Lower lobe of right lung (tissue), 2 donors: ENCODE data around the gene SPPL3. TPM values are rescaled to one million over a fixed set of nuclear protein-coding genes. Genes with fewer than 3 reads are reported as not detected.

ENCODE experiments used
- ATAC-seq, 2 donors: fragments of 200-7000 bp; cut with Tn5 transposase; one replicate each; pipeline ENCODE4 v1.9.1; 2020 to 2022; ENCODE audit warnings: mild to moderate bottlenecking in 2 of 2, moderate library complexity in 2 of 2
- DNase-seq: peaks from one replicate; pipeline ENCODE4 v3.0.0-alpha.2; 2020
- H3K27ac ChIP-seq: fragments of 200-600 bp; one replicate; pipeline ENCODE4 v1.8.0; 2022
- H3K27me3 ChIP-seq: fragments of 200-600 bp; one replicate; pipeline ENCODE4 v1.8.0; 2022; ENCODE audit warnings: low read depth
- H3K36me3 ChIP-seq: fragments of 200-600 bp; one replicate; pipeline ENCODE4 v1.8.0; 2022; ENCODE audit warnings: mild to moderate bottlenecking
- H3K4me1 ChIP-seq: fragments of 200-600 bp; one replicate; pipeline ENCODE4 v1.8.0; 2022
- H3K4me3 ChIP-seq: fragments of 200-600 bp; one replicate; pipeline ENCODE4 v1.8.0; 2022; ENCODE audit warnings: mild to moderate bottlenecking
- H3K9me3 ChIP-seq: fragments of 200-600 bp; one replicate; pipeline ENCODE4 v1.8.0; 2022
- intact Hi-C: fragments of 100-400 bp; cut with DNase I; formaldehyde crosslinking; loops from one replicate; pipeline ENCODE4 v1.11.0; 2022
- total RNA-seq: library from RNA; stranded (reverse); fragmentation: NEBNext Ultra II Directional; extraction: Animal tissue kit (Norgen Biotek cat#: 25700); gene quantifications from one replicate; pipeline ENCODE4 v1.2.1, GENCODE V29; 2021
- TF ChIP-seq, protein P1 (sequence below): fragments of 200-600 bp; IDR thresholded peaks from one replicate; pipeline ENCODE4 v1.8.0; 2022; ENCODE audit warnings: antibody characterized with exemption, mild to moderate bottlenecking
- donor health status: DM: no; HTN: yes; CAD: no; lungs with severe emphysema.

Gene SPPL3
- total RNA-seq, 1 donor from 2014 or later = 44.0 TPM

DNA sequence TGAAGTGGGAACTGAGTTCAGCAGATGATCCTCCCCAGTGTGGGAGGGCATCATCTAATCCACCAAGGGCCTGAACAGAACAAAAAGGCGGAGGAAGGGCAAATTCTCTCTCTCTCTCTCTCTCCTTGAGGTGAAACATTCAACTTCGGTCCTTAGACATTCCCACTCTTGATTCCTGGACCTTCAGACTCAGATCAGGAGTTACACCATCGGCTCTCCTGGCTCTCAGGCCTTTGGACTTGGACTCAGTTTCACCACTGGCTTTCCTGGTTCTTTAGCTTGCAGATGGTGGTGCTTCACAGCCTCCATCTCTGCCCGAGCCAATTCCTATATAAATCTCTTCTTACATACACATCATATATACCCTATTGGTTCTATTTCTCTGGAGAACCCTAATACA is 73.2 kb downstream of the SPPL3 start:
- Histone ChIP-seq H3K27ac (no peak overlapping the region), H3K4me3 (no peak overlapping the region), H3K4me1 (peaks cover 55% of the 10 kb centered on the region), H3K27me3 (no peaks in the 10 kb centered on the region), H3K9me3 (no peaks in the 10 kb centered on the region), H3K36me3 (no peaks in the 10 kb centered on the region)
- intact Hi-C loops = no loop called here
- ATAC-seq (no peak), DNase-seq (no peak)
- TF ChIP-seq, protein P1, sequence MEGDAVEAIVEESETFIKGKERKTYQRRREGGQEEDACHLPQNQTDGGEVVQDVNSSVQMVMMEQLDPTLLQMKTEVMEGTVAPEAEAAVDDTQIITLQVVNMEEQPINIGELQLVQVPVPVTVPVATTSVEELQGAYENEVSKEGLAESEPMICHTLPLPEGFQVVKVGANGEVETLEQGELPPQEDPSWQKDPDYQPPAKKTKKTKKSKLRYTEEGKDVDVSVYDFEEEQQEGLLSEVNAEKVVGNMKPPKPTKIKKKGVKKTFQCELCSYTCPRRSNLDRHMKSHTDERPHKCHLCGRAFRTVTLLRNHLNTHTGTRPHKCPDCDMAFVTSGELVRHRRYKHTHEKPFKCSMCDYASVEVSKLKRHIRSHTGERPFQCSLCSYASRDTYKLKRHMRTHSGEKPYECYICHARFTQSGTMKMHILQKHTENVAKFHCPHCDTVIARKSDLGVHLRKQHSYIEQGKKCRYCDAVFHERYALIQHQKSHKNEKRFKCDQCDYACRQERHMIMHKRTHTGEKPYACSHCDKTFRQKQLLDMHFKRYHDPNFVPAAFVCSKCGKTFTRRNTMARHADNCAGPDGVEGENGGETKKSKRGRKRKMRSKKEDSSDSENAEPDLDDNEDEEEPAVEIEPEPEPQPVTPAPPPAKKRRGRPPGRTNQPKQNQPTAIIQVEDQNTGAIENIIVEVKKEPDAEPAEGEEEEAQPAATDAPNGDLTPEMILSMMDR = no peak

DNA sequence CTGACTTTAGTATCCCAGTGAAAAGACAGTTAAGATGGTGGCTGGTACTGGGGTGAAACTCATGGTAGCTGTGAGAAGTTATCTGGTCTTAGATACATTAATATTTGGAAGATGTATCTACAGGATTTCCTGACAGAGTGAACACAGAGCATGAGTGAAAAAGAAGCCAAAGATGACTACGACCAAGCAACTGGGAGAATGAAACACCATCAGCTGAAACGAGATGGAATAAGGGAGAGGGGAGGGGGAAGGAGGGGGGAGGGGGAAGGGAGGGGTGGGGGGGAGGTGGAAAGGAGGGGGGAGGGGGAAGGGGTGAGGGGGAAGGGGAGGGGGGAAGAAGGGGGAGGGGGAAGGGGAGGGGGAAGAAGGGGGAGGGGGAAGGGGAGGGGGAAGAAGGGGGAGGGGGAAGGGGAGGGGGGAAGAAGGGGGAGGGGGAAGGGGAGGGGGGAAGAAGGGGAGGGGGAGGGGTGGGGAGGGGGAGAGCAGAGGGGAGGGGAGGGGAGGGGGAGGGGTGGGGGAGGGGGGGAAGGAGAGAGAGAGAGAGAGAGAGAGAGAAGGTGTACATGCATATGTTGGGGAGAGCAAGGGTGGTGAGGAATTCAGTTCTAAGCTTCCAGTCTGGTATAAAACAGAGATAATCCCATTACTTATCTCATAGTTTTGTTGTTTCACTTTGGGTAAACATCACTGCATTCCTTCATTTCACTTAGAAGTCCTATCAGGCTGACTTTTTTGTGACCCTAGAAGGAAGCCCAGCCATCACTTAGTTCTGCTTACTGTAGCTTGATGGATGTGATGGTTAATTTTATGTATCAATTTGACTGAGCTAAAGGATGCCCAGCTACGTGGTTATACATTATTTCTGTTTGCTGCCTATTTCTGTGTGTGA is 73.9 kb downstream of the SPPL3 start:
- H3K4me3 ChIP-seq = no peak overlapping the region
- H3K4me1 ChIP-seq = peaks cover 48% of the 10 kb centered on the region
- H3K27ac ChIP-seq = no peak overlapping the region

DNA sequence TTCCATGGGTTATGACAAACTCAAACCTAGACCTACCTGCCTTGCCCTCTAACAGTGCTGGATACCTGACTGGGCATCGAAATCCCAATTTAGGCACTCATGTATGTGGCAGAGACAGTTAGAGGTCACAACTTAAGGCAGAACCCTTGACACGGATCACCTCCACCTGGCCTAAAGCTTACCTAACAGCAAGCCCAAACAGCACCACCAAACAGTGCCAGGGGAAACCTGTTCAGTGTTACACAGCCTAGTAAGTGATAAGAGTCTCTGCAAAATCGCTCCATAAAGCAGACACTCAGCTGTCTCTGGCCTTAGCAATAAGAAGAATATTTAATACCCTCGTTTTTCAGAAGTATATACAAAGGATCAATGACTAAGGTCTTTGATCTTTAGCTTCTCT is 77.8 kb downstream of the SPPL3 start:
- DNase-seq (no peak), ATAC-seq (no peak)
- Histone ChIP-seq H3K4me1 (peaks cover 14% of the 10 kb centered on the region), H3K36me3 (no peaks in the 10 kb centered on the region), H3K27ac (no peak overlapping the region), H3K9me3 (no peaks in the 10 kb centered on the region), H3K27me3 (no peaks in the 10 kb centered on the region), H3K4me3 (no peak overlapping the region)
- TF ChIP-seq, protein P1 = no peak
- intact Hi-C loops = no loop called here

More for the DNA sequence above, 73.9 kb downstream of the SPPL3 start:
- intact Hi-C loops = no loop called here
- Histone ChIP-seq H3K9me3 (no peaks in the 10 kb centered on the region), H3K36me3 (no peaks in the 10 kb centered on the region), H3K27me3 (no peaks in the 10 kb centered on the region)
- DNase-seq (no peak), ATAC-seq (no peak)
- TF ChIP-seq, protein P1 = no peak

DNA sequence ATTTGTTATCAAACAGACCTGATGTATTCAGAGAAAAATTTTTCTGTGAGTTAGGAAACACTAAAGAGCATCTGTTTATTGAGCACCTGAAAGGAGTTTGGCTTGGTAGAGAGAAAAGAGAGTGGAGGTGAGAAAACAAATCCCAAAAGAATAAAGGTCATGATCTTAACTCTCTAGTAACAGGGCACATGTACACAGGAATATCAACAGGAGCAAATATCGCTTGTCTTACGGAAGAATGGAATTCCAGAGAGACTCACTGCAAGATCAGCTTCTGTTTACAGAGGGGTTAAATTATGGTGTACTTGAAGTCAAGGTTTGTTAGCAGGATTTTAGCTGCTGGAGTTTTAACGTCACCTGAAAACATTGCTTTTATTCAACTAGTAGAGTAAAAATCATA is 78.8 kb downstream of the SPPL3 start:
- intact Hi-C loops = no loop called here
- no peak overlapping the region for H3K4me3 ChIP-seq
- no peak for ATAC-seq
- H3K4me1 ChIP-seq = peaks cover 7% of the 10 kb centered on the region
- H3K9me3 ChIP-seq = no peaks in the 10 kb centered on the region
- no peak overlapping the region for H3K27ac ChIP-seq
- no peaks in the 10 kb centered on the region for H3K27me3 ChIP-seq
- no peak for DNase-seq
- no peaks in the 10 kb centered on the region for H3K36me3 ChIP-seq
- TF ChIP-seq, protein P1 = no peak

DNA sequence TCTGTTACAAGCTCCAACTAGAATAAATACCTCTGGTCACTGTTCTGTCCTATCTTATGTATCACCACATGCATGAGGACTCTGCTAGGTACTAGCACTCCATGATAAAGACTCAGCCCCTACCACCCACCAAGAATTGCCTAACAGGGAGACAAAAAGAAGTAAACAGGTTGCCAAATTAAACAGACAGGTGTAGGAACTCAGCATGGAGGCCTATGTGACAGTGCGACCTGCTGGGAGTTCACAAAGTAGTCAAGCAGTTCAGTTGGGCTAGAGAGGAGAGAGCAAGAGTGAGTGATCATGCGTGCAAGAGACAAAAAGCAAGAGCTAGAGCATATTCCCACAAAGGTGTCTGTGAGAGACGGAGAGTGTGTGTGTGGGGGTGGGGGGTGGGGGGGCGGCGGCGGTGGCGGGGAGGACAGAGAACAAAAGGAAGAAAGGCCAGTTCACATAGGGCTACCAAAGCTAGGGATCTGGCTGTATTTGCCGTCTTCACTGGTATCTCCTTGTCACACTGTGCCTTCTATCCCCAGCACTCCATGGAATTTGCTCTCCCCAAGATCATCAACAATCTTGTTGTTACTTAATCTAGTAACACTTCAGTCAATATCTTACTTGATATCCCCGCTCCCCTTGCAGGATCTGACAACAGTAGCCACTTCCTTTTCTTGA is 81.2 kb downstream of the SPPL3 start:
- no peaks in the 10 kb centered on the region for H3K27me3 ChIP-seq
- H3K27ac ChIP-seq = no peak overlapping the region
- no peaks in the 10 kb centered on the region for H3K36me3 ChIP-seq
- peaks cover 16% of the 10 kb centered on the region for H3K4me1 ChIP-seq
- no peak for DNase-seq
- intact Hi-C loops = no loop called here
- TF ChIP-seq, protein P1 = no peak
- no peak for ATAC-seq
- H3K9me3 ChIP-seq = no peaks in the 10 kb centered on the region
- no peak overlapping the region for H3K4me3 ChIP-seq
